ENCODE data around the gene TARP.

Gene TARP

DNA sequence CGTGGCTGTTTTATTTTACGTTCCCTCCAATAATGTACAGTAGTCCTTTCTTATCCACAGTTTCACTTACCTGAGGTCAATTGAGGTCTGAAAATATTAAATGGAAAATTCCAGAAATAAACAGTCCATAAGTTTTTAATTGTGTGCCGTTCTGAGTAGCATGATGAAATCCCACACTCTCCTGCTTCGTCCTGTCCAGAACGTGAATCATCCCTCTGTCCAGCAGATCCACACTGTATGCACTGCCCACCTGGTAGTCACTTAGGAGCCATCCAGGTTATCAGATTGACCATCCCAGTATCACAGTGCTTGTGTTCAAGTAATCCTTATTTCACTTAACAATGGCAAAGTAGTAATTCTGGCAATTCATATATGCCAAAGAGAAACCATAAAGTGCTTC is 49.0 kb downstream of the TARP start:
- Histone ChIP-seq H3K9ac (ENCODE audit: low read length) (no peak overlapping the region), H3K27me3 (ENCODE audit: control insufficient read depth, insufficient read depth, low read length) (no peaks in the 10 kb centered on the region), H3K9me3 (ENCODE audit: control insufficient read depth, low read length) (no peaks in the 10 kb centered on the region), H3K4me3 (ENCODE audit: low read length) (no peak overlapping the region), H3K36me3 (ENCODE audit: control insufficient read depth, insufficient read depth, low read length) (no peaks in the 10 kb centered on the region), H3K4me1 (ENCODE audit: control insufficient read depth, insufficient read depth, low read length) (no peaks in the 10 kb centered on the region)

DNA sequence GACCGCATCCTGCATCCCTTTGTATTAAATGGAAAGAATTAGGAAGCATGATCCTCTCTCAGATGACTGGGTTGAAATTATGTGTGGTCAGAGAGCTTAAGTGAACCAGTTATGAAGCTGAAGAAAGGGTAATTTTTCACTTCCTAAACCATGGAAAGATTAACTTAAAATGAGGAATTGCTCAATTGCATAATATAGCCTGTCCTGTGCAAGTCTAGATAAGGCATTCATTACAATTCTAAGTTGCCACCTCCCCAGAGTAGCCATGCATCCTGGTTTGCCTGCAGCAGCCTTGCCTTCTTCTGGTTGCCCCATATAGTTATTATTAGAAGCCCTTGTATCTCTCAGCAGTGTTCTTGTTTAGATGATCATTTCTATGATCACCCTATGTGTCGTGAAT is 50.1 kb downstream of the TARP start:
- no peak overlapping the region for H3K9ac ChIP-seq (ENCODE audit: low read length)

DNA sequence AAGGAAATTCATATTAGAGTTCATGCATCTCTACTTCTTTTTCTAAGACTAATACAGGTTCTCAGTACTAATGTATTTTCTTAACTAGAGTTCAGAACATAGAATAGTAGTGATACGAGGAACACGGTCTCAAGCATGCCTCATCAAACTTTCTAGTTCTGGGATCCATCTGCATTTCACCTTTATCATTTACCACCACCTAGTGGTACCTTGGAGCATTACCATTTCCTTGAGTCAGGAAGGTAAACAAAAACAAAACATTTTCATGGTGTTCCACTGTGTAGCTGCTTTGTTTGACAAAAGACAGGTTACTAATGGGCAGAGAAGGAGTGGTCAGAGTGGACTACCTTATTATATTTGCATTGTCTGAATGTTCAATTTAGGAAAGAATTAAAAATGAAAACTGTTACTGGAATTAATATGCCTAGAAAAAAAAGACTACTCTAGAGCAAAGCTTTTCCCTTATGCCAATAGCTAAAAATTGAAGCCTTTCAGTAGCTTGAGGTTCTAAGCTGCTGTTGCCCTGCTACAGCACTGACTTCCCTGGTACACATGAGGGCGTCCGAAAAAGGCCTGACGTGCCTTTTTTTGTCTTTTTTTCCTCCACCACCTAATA is 50.8 kb downstream of the TARP start:
- no peak overlapping the region for H3K9ac ChIP-seq (ENCODE audit: low read length)
- no peaks in the 10 kb centered on the region for H3K4me1 ChIP-seq (ENCODE audit: control insufficient read depth, insufficient read depth, low read length)
- H3K9me3 ChIP-seq (ENCODE audit: control insufficient read depth, low read length), result no peaks in the 10 kb centered on the region
- H3K4me3 ChIP-seq (ENCODE audit: low read length), result no peak overlapping the region
- no peaks in the 10 kb centered on the region for H3K27me3 ChIP-seq (ENCODE audit: control insufficient read depth, insufficient read depth, low read length)
- H3K36me3 ChIP-seq (ENCODE audit: control insufficient read depth, insufficient read depth, low read length), result no peaks in the 10 kb centered on the region

More for the DNA sequence above, 50.1 kb downstream of the TARP start:
- H3K27me3 ChIP-seq (ENCODE audit: control insufficient read depth, insufficient read depth, low read length), result no peaks in the 10 kb centered on the region
- no peaks in the 10 kb centered on the region for H3K9me3 ChIP-seq (ENCODE audit: control insufficient read depth, low read length)
- H3K36me3 ChIP-seq (ENCODE audit: control insufficient read depth, insufficient read depth, low read length), result no peaks in the 10 kb centered on the region
- H3K4me3 ChIP-seq (ENCODE audit: low read length), result no peak overlapping the region
- no peaks in the 10 kb centered on the region for H3K4me1 ChIP-seq (ENCODE audit: control insufficient read depth, insufficient read depth, low read length)

DNA sequence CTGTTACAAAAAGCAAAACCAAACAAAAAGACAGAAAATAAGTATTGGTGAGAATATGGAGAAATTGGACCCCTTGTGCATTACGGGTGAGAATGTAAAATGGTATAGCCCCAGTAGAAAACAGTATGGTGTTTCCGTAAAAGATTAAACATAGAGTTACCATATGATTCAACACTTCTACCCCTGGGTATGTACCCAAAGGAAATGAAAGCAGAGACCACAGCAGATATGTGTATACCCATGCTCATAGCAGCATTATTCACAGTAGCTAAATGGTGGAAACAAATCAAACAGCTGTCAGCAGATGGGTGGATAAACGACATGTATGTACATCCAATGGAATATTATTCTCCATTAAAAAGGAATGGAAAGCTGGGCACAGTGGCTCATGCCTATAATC is 53.0 kb downstream of the TARP start:
- Histone ChIP-seq H3K36me3 (ENCODE audit: control insufficient read depth, insufficient read depth, low read length) (no peaks in the 10 kb centered on the region), H3K4me1 (ENCODE audit: control insufficient read depth, insufficient read depth, low read length) (peaks cover 5% of the 10 kb centered on the region), H3K9ac (ENCODE audit: low read length) (no peak overlapping the region), H3K4me3 (ENCODE audit: low read length) (no peak overlapping the region), H3K27me3 (ENCODE audit: control insufficient read depth, insufficient read depth, low read length) (no peaks in the 10 kb centered on the region), H3K9me3 (ENCODE audit: control insufficient read depth, low read length) (no peaks in the 10 kb centered on the region)

DNA sequence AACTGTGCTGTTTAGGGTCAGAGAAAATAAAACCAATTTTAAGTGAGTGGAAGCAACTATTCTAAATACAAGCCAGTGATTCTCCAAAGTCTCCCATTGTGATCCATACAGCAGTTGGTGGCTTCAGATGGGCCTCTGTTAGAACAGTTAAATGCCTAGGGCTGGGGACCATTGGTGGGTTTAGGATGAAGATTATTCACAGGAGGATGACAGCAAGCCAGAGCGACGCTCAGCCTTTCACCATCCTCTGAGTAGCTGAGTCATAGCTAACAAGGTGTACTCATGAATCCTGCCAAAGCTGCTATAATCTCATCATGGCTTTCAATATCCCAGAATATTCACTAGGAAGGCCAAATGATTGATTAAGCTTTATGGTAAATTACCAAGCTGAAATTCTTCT is 55.8 kb downstream of the TARP start:
- no peak overlapping the region for H3K4me3 ChIP-seq (ENCODE audit: low read length)
- peaks cover 12% of the 10 kb centered on the region for H3K4me1 ChIP-seq (ENCODE audit: control insufficient read depth, insufficient read depth, low read length)
- no peaks in the 10 kb centered on the region for H3K27me3 ChIP-seq (ENCODE audit: control insufficient read depth, insufficient read depth, low read length)
- no peak overlapping the region for H3K9ac ChIP-seq (ENCODE audit: low read length)
- H3K9me3 ChIP-seq (ENCODE audit: control insufficient read depth, low read length), result no peaks in the 10 kb centered on the region
- H3K36me3 ChIP-seq (ENCODE audit: control insufficient read depth, insufficient read depth, low read length), result no peaks in the 10 kb centered on the region

DNA sequence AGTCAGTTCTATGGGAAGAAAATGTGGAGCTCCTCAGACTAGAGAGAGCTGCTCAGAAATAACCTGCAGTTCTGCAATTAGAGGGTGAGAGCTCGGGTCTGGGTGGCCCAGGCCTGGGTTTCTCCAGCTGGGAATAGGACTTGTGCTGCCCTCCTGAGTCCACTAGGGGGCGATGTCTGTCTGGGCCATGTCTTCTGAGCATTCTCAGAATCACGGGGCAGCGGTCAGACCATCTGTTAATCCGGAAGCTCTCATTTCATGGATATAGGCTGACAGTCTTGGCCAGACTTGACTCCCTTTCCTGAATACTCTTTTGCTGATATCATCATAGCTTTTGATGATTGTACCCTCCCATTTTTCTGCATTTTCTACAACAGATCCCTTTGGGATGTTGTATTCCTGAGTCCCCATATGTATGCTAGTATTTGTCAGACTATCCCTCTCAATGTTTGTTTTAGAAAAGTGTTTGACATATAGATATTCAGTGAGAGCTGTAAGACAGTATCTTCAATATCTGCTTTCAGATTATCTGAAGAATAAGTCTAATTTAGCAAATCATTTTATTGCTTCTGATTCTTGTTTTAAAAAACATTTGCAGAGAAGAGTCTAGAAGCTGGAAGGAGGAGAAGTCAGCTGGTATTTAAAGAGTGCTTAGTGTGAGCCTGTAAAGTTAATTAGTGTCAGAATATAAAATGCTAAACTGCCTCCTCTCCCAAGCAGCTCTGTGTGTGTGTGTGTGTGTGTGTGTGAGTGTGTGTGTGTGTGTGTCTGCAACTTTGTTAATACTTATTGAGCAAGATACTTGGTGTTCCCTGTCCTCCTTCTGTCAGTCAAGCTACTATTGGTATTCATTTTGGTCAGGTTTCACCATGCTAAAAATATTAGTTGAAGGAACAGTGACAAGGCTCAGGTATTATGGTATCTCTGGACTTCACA is 57.4 kb downstream of the TARP start:
- Histone ChIP-seq H3K4me3 (ENCODE audit: low read length) (no peak overlapping the region), H3K9ac (ENCODE audit: low read length) (no peak overlapping the region), H3K27me3 (ENCODE audit: control insufficient read depth, insufficient read depth, low read length) (no peaks in the 10 kb centered on the region), H3K36me3 (ENCODE audit: control insufficient read depth, insufficient read depth, low read length) (no peaks in the 10 kb centered on the region), H3K9me3 (ENCODE audit: control insufficient read depth, low read length) (no peaks in the 10 kb centered on the region), H3K4me1 (ENCODE audit: control insufficient read depth, insufficient read depth, low read length) (peaks cover 12% of the 10 kb centered on the region)

DNA sequence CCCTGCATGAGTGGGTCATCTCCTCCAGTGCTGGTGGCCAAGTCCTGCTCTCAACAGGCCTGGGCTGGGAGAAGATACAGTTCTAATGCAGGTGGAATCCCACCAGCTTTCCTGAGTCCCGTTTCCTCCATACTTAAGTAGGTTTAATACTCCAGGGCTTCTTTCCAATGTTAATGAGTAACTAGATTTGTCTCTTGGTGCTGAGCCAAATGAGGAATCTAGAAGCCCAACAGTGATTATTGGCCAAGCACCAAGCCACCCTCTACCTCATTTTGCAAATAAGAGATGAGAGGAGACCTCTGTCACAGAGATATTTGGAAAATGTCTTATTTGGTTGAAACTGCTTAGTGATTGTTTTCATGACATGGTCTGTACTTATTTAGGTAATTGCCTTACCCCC is 58.3 kb downstream of the TARP start:
- H3K27me3 ChIP-seq (ENCODE audit: control insufficient read depth, insufficient read depth, low read length), result no peaks in the 10 kb centered on the region
- peaks cover 12% of the 10 kb centered on the region for H3K4me1 ChIP-seq (ENCODE audit: control insufficient read depth, insufficient read depth, low read length)
- H3K9me3 ChIP-seq (ENCODE audit: control insufficient read depth, low read length), result no peaks in the 10 kb centered on the region
- H3K4me3 ChIP-seq (ENCODE audit: low read length), result no peak overlapping the region
- H3K36me3 ChIP-seq (ENCODE audit: control insufficient read depth, insufficient read depth, low read length), result no peaks in the 10 kb centered on the region
- no peak overlapping the region for H3K9ac ChIP-seq (ENCODE audit: low read length)

DNA sequence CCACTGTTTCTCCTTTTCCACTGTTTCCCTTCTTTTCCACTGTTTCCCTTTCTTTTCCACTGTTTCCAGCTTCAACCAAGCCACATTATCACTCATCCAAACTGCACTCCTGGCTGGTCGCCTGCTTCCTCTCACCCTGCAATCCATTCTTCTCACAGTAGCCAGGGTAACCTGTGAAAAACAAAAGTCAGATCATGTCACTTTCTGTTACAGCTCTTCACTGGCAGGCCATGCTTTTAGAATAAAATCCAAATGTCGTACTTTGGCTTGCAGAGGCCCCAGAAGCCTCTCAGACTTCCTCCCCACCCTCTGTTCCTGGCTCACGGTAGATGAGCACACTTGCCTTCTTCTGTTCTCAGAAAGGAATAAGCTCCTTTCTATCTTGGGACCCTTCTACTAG is 61.5 kb downstream of the TARP start:
- H3K9ac ChIP-seq (ENCODE audit: low read length), result no peak overlapping the region
- H3K36me3 ChIP-seq (ENCODE audit: control insufficient read depth, insufficient read depth, low read length), result no peaks in the 10 kb centered on the region

DNA sequence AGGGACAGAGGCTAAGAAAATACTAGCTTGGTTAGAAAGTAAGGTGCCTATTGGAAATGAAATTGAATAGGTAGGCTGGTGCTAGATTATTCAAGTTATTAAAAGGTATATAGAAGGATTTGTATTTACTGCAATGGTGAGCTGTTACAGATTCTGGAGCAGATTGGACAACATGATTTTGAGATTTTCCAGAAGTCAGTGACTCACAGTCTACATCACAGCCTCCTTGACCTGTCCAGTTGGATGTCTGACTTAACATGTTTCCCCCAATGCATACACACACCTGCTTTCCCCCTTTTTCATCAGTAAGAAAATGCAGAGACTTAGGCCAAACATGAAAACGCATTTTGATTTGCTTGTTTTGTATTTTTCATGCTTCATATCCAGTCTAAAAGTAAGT is 62.0 kb downstream of the TARP start:
- Histone ChIP-seq H3K36me3 (ENCODE audit: control insufficient read depth, insufficient read depth, low read length) (no peaks in the 10 kb centered on the region), H3K4me1 (ENCODE audit: control insufficient read depth, insufficient read depth, low read length) (peaks cover 12% of the 10 kb centered on the region), H3K9me3 (ENCODE audit: control insufficient read depth, low read length) (no peaks in the 10 kb centered on the region), H3K4me3 (ENCODE audit: low read length) (no peak overlapping the region), H3K9ac (ENCODE audit: low read length) (no peak overlapping the region), H3K27me3 (ENCODE audit: control insufficient read depth, insufficient read depth, low read length) (no peaks in the 10 kb centered on the region)

More for the DNA sequence above, 61.5 kb downstream of the TARP start:
- no peak overlapping the region for H3K4me3 ChIP-seq (ENCODE audit: low read length)
- no peaks in the 10 kb centered on the region for H3K9me3 ChIP-seq (ENCODE audit: control insufficient read depth, low read length)
- H3K27me3 ChIP-seq (ENCODE audit: control insufficient read depth, insufficient read depth, low read length), result no peaks in the 10 kb centered on the region
- peaks cover 12% of the 10 kb centered on the region for H3K4me1 ChIP-seq (ENCODE audit: control insufficient read depth, insufficient read depth, low read length)

Data from mucosa of stomach (tissue), 1 donor.